Mucosa of gallbladder (tissue), 1 donor: ENCODE data around the gene BMERB1. TPM values are rescaled to one million over a fixed set of nuclear protein-coding genes. Genes with fewer than 3 reads are reported as not detected.
"Not testable (repeated sequence)": the region's sequence is repeated elsewhere in the genome, so short reads cannot be mapped to it uniquely, and the experiment has no call there.

Experiments used
- DNase-seq: peaks from one replicate; pipeline ENCODE4 v3.0.0-alpha.2; 2020; ENCODE audit warnings: low spot score
- total RNA-seq: library from RNA; stranded (reverse); gene quantifications from one replicate; pipeline ENCODE4 v1.2.1, GENCODE V29; 2021
- donor health status: DM: no; HTN: no; CAD: no.

The BMERB1 gene
- total RNA-seq, 1 donor from 2014 or later = 67.0 TPM

GRCh38 chr16:15425861-15426260 lies 8.5 kb upstream of the BMERB1 start:
- no peak for DNase-seq

- DNase-seq = no peak
Measured at GRCh38 chr16:15426796-15427195, 7.6 kb upstream of the BMERB1 start.

GRCh38 chr16:15427648-15428239 lies 6.6 kb upstream of the BMERB1 start:
- peak; percentile 56 for DNase-seq

GRCh38 chr16:15430884-15431283 lies 3.5 kb upstream of the BMERB1 start:
- not testable (repeated sequence) for DNase-seq

GRCh38 chr16:15434079-15434424 lies 336 bp upstream of the BMERB1 start:
- DNase-seq = no peak

GRCh38 chr16:15435216-15435864 lies 952 bp downstream of the BMERB1 start:
- no peak for DNase-seq

- no peak for DNase-seq
Measured at GRCh38 chr16:15439102-15439501, 4.7 kb downstream of the BMERB1 start.

GRCh38 chr16:15439521-15439920 lies 5.1 kb downstream of the BMERB1 start:
- DNase-seq = no peak

- no peak for DNase-seq
Measured at GRCh38 chr16:15440852-15441251, 6.5 kb downstream of the BMERB1 start.

- DNase-seq = not testable (repeated sequence)
Measured at GRCh38 chr16:15442140-15442539, 7.8 kb downstream of the BMERB1 start.

GRCh38 chr16:15443753-15444152 lies 9.4 kb downstream of the BMERB1 start:
- DNase-seq = no peak

- DNase-seq = no peak
Measured at GRCh38 chr16:15444264-15444663, 9.9 kb downstream of the BMERB1 start.

- no peak for DNase-seq
Measured at GRCh38 chr16:15445450-15445849, 11.1 kb downstream of the BMERB1 start.

- no peak for DNase-seq
Measured at GRCh38 chr16:15446901-15447300, 12.5 kb downstream of the BMERB1 start.

- no peak for DNase-seq
Measured at GRCh38 chr16:15450624-15451023, 16.2 kb downstream of the BMERB1 start.

GRCh38 chr16:15451098-15451731 lies 16.8 kb downstream of the BMERB1 start:
- DNase-seq = no peak

GRCh38 chr16:15452246-15452855 lies 18.0 kb downstream of the BMERB1 start:
- DNase-seq = no peak

- not testable (repeated sequence) for DNase-seq
Measured at GRCh38 chr16:15453296-15453695, 18.9 kb downstream of the BMERB1 start.

- not testable (repeated sequence) for DNase-seq
Measured at GRCh38 chr16:15454933-15455332, 20.5 kb downstream of the BMERB1 start.

- no peak for DNase-seq
Measured at GRCh38 chr16:15457400-15457799, 23.0 kb downstream of the BMERB1 start.

GRCh38 chr16:15457958-15458357 lies 23.6 kb downstream of the BMERB1 start:
- DNase-seq = no peak

- no peak for DNase-seq
Measured at GRCh38 chr16:15459791-15460190, 25.4 kb downstream of the BMERB1 start.

- DNase-seq = no peak
Measured at GRCh38 chr16:15460601-15461000, 26.2 kb downstream of the BMERB1 start.
